Hematopoietic multipotent progenitor cell treated with erythropoietin and hydrocortisone succinate and interleukin-3 and kit ligand, for 4 days (in vitro differentiated cells): ENCODE measurements around the gene MRPL28.
"Not testable (repeated sequence)": the region's sequence is repeated elsewhere in the genome, so short reads cannot be mapped to it uniquely, and the experiment has no call there.

Source experiments
- DNase-seq: peaks from one replicate; pipeline ENCODE4 v3.0.0-alpha.2; 2015

MRPL28 gene

GRCh38 chr16:359067-359763, 11.1 kb downstream of the MRPL28 start:
- no peak for DNase-seq

- DNase-seq: no peak
Observed at GRCh38 chr16:356741-357140, 13.6 kb downstream of the MRPL28 start.

GRCh38 chr16:354971-355461, 15.3 kb downstream of the MRPL28 start:
- DNase-seq: peak; percentile 66

- no peak for DNase-seq
Observed at GRCh38 chr16:354291-354881, 16.0 kb downstream of the MRPL28 start.

- no peak for DNase-seq
Observed at GRCh38 chr16:353404-354290, 16.7 kb downstream of the MRPL28 start.

- peak; percentile 99 for DNase-seq
Observed at GRCh38 chr16:352547-353403, 17.6 kb downstream of the MRPL28 start, which contains the start of gene AXIN1. AXIN1 (minus strand) TSS chr16:352723; CDS start chr16:347025, 5,698 bp downstream.

GRCh38 chr16:351804-352520, 18.4 kb downstream of the MRPL28 start:
- peak; percentile 53 for DNase-seq

- DNase-seq: no peak
Observed at GRCh38 chr16:350203-350602, 20.1 kb downstream of the MRPL28 start.

GRCh38 chr16:349211-349610, 21.1 kb downstream of the MRPL28 start:
- no peak for DNase-seq

- not testable (repeated sequence) for DNase-seq
Observed at GRCh38 chr16:348495-348894, 21.8 kb downstream of the MRPL28 start.

GRCh38 chr16:347203-347602, 23.1 kb downstream of the MRPL28 start:
- no peak for DNase-seq

GRCh38 chr16:346587-346986, 23.8 kb downstream of the MRPL28 start:
- no peak for DNase-seq

- no peak for DNase-seq
Observed at GRCh38 chr16:345772-346171, 24.6 kb downstream of the MRPL28 start.

GRCh38 chr16:342455-343213, 27.7 kb downstream of the MRPL28 start:
- no peak for DNase-seq

- DNase-seq: not testable (repeated sequence)
Observed at GRCh38 chr16:341974-342336, 28.4 kb downstream of the MRPL28 start.

GRCh38 chr16:341095-341973, 29.0 kb downstream of the MRPL28 start:
- not testable (repeated sequence) for DNase-seq

GRCh38 chr16:340370-341091, 29.8 kb downstream of the MRPL28 start:
- no peak for DNase-seq

GRCh38 chr16:339680-340079, 30.7 kb downstream of the MRPL28 start:
- DNase-seq: peak; percentile 91

GRCh38 chr16:337975-338575, 32.3 kb downstream of the MRPL28 start:
- no peak for DNase-seq
